ENCODE data around the gene HACD2.

The HACD2 gene

GRCh38 chr3:123584988-123585937 lies at the start of gene HACD2:
HACD2 (minus strand) TSS chr3:123585053; CDS start chr3:123585027, 26 bp downstream.
- in situ Hi-C loops (cut with HindIII; ENCODE audit: low sequenced_read_pairs) = no loop called here

- in situ Hi-C loops (cut with HindIII; ENCODE audit: low sequenced_read_pairs) = no loop called here
These were observed 49.5 kb upstream of the HACD2 start for GRCh38 chr3:123634149-123635051.

- in situ Hi-C loops (cut with HindIII; ENCODE audit: low sequenced_read_pairs) = no loop called here
These were observed 48.7 kb upstream of the HACD2 start for GRCh38 chr3:123633530-123633929.

- in situ Hi-C loops (cut with HindIII; ENCODE audit: low sequenced_read_pairs) = no loop called here
These were observed 47.4 kb upstream of the HACD2 start for GRCh38 chr3:123632161-123632655.

GRCh38 chr3:123629747-123630047 lies 44.8 kb upstream of the HACD2 start:
- in situ Hi-C loops (cut with HindIII; ENCODE audit: low sequenced_read_pairs) = no loop called here

- in situ Hi-C loops (cut with HindIII; ENCODE audit: low sequenced_read_pairs) = no loop called here
These were observed 44.3 kb upstream of the HACD2 start for GRCh38 chr3:123628996-123629746.

- in situ Hi-C loops (cut with HindIII; ENCODE audit: low sequenced_read_pairs) = no loop called here
These were observed 43.1 kb upstream of the HACD2 start for GRCh38 chr3:123627673-123628670.

GRCh38 chr3:123626881-123627280 lies 42.0 kb upstream of the HACD2 start:
- in situ Hi-C loops (cut with HindIII; ENCODE audit: low sequenced_read_pairs) = no loop called here

GRCh38 chr3:123624302-123624701 lies 39.4 kb upstream of the HACD2 start:
- in situ Hi-C loops (cut with HindIII; ENCODE audit: low sequenced_read_pairs) = no loop called here

- in situ Hi-C loops (cut with HindIII; ENCODE audit: low sequenced_read_pairs) = no loop called here
These were observed 38.6 kb upstream of the HACD2 start for GRCh38 chr3:123623346-123623880.

GRCh38 chr3:123622766-123623165 lies 37.9 kb upstream of the HACD2 start:
- in situ Hi-C loops (cut with HindIII; ENCODE audit: low sequenced_read_pairs) = no loop called here

- in situ Hi-C loops (cut with HindIII; ENCODE audit: low sequenced_read_pairs) = no loop called here
These were observed 37.0 kb upstream of the HACD2 start for GRCh38 chr3:123621850-123622189.

GRCh38 chr3:123621186-123621849 lies 36.5 kb upstream of the HACD2 start:
- in situ Hi-C loops (cut with HindIII; ENCODE audit: low sequenced_read_pairs) = no loop called here

- in situ Hi-C loops (cut with HindIII; ENCODE audit: low sequenced_read_pairs) = no loop called here
These were observed 35.5 kb upstream of the HACD2 start for GRCh38 chr3:123620343-123620742.

GRCh38 chr3:123618768-123619484 lies 34.1 kb upstream of the HACD2 start:
- in situ Hi-C loops (cut with HindIII; ENCODE audit: low sequenced_read_pairs) = loop anchor here (10.0 kb wide), 1 partner anchor 96 kb away; no protein-coding TSS in a partner anchor

GRCh38 chr3:123618076-123618708 lies 33.3 kb upstream of the HACD2 start:
- in situ Hi-C loops (cut with HindIII; ENCODE audit: low sequenced_read_pairs) = loop anchor here (10.0 kb wide), 1 partner anchor 97 kb away; no protein-coding TSS in a partner anchor

- in situ Hi-C loops (cut with HindIII; ENCODE audit: low sequenced_read_pairs) = loop anchor here (10.0 kb wide), 1 partner anchor 98 kb away; no protein-coding TSS in a partner anchor
These were observed 31.7 kb upstream of the HACD2 start for GRCh38 chr3:123616593-123616992.

Measured in endothelial cell of hepatic sinusoid (primary cell).